ENCODE data around the gene TMC4. TPM values are rescaled to one million over a fixed set of nuclear protein-coding genes. Genes with fewer than 3 reads are reported as not detected.
"Not testable (repeated sequence)": the region's sequence is repeated elsewhere in the genome, so short reads cannot be mapped to it uniquely, and the experiment has no call there.

The TMC4 gene
- total RNA-seq, 1 experiment from 2014 or later, result 38.9 TPM

GRCh38 chr19:54196536-54196935 is 23.6 kb upstream of the TMC4 start:
- peaks cover 64% of the 10 kb centered on the region for H3K36me3 Mint-ChIP-seq (ENCODE audit: insufficient read depth, unreplicated experiment)
- POLR2A ChIA-PET, result no interaction called here

GRCh38 chr19:54194463-54194862 is 21.5 kb upstream of the TMC4 start:
- Mint-ChIP-seq H3K36me3 (ENCODE audit: insufficient read depth, unreplicated experiment) (peaks cover 64% of the 10 kb centered on the region), H3K4me1 (ENCODE audit: low read depth, unreplicated experiment) (peaks cover 19% of the 10 kb centered on the region)
- H3K4me1 ChIP-seq; H3K4me3 Mint-ChIP-seq (ENCODE audit: unreplicated experiment); CTCF ChIA-PET; H3K9me3 ChIP-seq; H3K4me3 ChIP-seq (ENCODE audit: low read depth, low read length); H3K27ac Mint-ChIP-seq (ENCODE audit: unreplicated experiment); H3K27me3 ChIP-seq (replicated peaks; ENCODE audit: control insufficient read depth, insufficient read depth, low read length); H3K36me3 ChIP-seq (ENCODE audit: control insufficient read depth, insufficient read depth, low read length); POLR2A ChIA-PET; BruUV-seq (replicated peaks); H3K27me3 Mint-ChIP-seq (ENCODE audit: insufficient read depth, unreplicated experiment); H3K9me3 Mint-ChIP-seq (ENCODE audit: unreplicated experiment); DNase-seq: not testable (repeated sequence)
- intact Hi-C loops (cut with micrococcal nuclease; ENCODE audit: unreplicated experiment), result loop anchor here (5.0 kb wide), 1 partner anchor 268 kb away; the partner anchor contains the start of gene LENG9

More at GRCh38 chr19:54196536-54196935, 23.6 kb upstream of the TMC4 start:
- peaks cover 24% of the 10 kb centered on the region for H3K4me1 Mint-ChIP-seq (ENCODE audit: low read depth, unreplicated experiment)
- Histone ChIP-seq H3K27me3 (replicated peaks; ENCODE audit: control insufficient read depth, insufficient read depth, low read length) (no peaks in the 10 kb centered on the region), H3K4me3 (ENCODE audit: low read depth, low read length) (no peak overlapping the region), H3K9me3 (no peaks in the 10 kb centered on the region), H3K4me1 (no peaks in the 10 kb centered on the region), H3K36me3 (ENCODE audit: control insufficient read depth, insufficient read depth, low read length) (peaks cover 1% of the 10 kb centered on the region; the same call in 1 of the 2 replicates)
- CTCF ChIA-PET, result no interaction called here
- BruUV-seq (replicated peaks), result no TSS peak
- H3K27me3 Mint-ChIP-seq (ENCODE audit: insufficient read depth, unreplicated experiment), result no peaks in the 10 kb centered on the region
- intact Hi-C loops (cut with micrococcal nuclease; ENCODE audit: unreplicated experiment), result no loop called here
- no peaks in the 10 kb centered on the region for H3K9me3 Mint-ChIP-seq (ENCODE audit: unreplicated experiment)
- H3K27ac Mint-ChIP-seq (ENCODE audit: unreplicated experiment), result no peak overlapping the region
- TF ChIP-seq CTCF (IDR thresholded peaks at IDR 0.05; ENCODE audit: insufficient read depth in 1 of 2, low read depth in 1 of 2, low read length in 1 of 2, severe bottlenecking in 1 of 2, unreplicated experiment in 1 of 2), result no peak
- H3K4me3 Mint-ChIP-seq (ENCODE audit: unreplicated experiment), result no peak overlapping the region
- DNase-seq, result no peak

DNA sequence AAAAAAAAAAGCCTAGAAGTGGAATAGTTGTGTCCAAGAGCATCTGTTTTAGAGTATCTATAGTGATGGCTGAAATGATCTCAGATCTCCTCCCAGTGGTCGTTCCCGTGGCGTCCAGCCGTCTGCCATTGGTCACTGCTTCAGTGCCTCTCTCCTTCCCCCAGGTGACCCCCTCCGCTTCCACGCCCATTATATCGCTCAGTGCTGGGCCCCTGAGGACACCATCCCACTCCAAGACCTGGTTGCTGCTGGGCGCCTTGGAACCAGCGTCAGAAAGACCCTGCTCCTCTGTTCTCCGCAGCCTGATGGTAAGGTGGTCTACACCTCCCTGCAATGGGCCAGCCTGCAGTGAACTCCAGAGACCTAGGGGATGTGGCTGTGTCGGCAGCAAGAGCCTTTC is 20.1 kb upstream of the TMC4 start:
- no peaks in the 10 kb centered on the region for H3K27me3 ChIP-seq (replicated peaks; ENCODE audit: control insufficient read depth, insufficient read depth, low read length)
- no peaks in the 10 kb centered on the region; the same call in 1 of the 2 replicates for H3K36me3 ChIP-seq (ENCODE audit: control insufficient read depth, insufficient read depth, low read length)
- ChIA-PET CTCF (no interaction called here), POLR2A (interaction anchor here (5.7 kb wide), 1 partner anchor 7 kb away, joined by 98 read pairs; the partner anchor contains the start of gene RPS9)
- DNase-seq, result no peak
- H3K9me3 Mint-ChIP-seq (ENCODE audit: unreplicated experiment), result no peaks in the 10 kb centered on the region
- intact Hi-C loops (cut with micrococcal nuclease; ENCODE audit: unreplicated experiment), result loop anchor here (5.0 kb wide), 1 partner anchor 269 kb away; the partner anchor contains the start of gene LENG9
- H3K27me3 Mint-ChIP-seq (ENCODE audit: insufficient read depth, unreplicated experiment), result no peaks in the 10 kb centered on the region
- no peaks in the 10 kb centered on the region for H3K9me3 ChIP-seq
- peak overlapping the region; percentile 85 for H3K4me3 Mint-ChIP-seq (ENCODE audit: unreplicated experiment)
- H3K4me1 Mint-ChIP-seq (ENCODE audit: low read depth, unreplicated experiment), result peaks cover 19% of the 10 kb centered on the region
- BruUV-seq (replicated peaks), result no TSS peak
- TF ChIP-seq CTCF (IDR thresholded peaks at IDR 0.05; ENCODE audit: insufficient read depth in 1 of 2, low read depth in 1 of 2, low read length in 1 of 2, severe bottlenecking in 1 of 2, unreplicated experiment in 1 of 2), result no peak
- no peak overlapping the region for H3K4me3 ChIP-seq (ENCODE audit: low read depth, low read length)
- peak overlapping the region; percentile 98 for H3K27ac Mint-ChIP-seq (ENCODE audit: unreplicated experiment)
- 0 out of 2 replicates have a peak, but pooled peaks cover 1% of the 10 kb centered on the region for H3K4me1 ChIP-seq
- peaks cover 69% of the 10 kb centered on the region for H3K36me3 Mint-ChIP-seq (ENCODE audit: insufficient read depth, unreplicated experiment)
